Bronchial epithelial cell (primary cell): ENCODE measurements around the gene RORC. TPM values are rescaled to one million over a fixed set of nuclear protein-coding genes. Genes with fewer than 3 reads are reported as not detected.

ENCODE experiments used
- DNase-seq: peaks from one replicate; pipeline ENCODE4 v3.0.0-alpha.2; 2010; ENCODE audit warnings: low read depth
- FAIRE-seq: peaks from 2 replicates; lab custom pipeline; 2011; peaks lifted over from hg19 to GRCh38; lab: Jason Lieb, UNC
- H3K27me3 ChIP-seq: 2 replicates; pipeline ENCODE4 v1.5.1; 2011; ENCODE audit warnings: low read length; ENCODE audit not compliant: control insufficient read depth, insufficient read depth
- H3K36me3 ChIP-seq: 2 replicates; pipeline ENCODE4 v1.5.1; 2011; ENCODE audit warnings: low read length; ENCODE audit not compliant: control insufficient read depth, insufficient read depth
- H3K4me3 ChIP-seq: 2 replicates; pipeline ENCODE4 v1.5.1; 2011; ENCODE audit warnings: mild to moderate bottlenecking, low read depth, low read length, control low read depth
- total RNA-seq: library from RNA; depleted of rRNA; stranded (reverse); fragments of >200 nt; gene quantifications from 2 replicates; pipeline ENCODE4 v1.2.1, GENCODE V29; 2014
- TF ChIP-seq, protein P1 (sequence below): IDR thresholded peaks from 2 replicates; pipeline ENCODE4 v1.5.1; 2011; ENCODE audit warnings: mild to moderate bottlenecking, moderate library complexity, low read length, control low read depth, inconsistent platforms; ENCODE audit not compliant: insufficient read depth, severe bottlenecking

RORC gene
- total RNA-seq, 1 donor from 2014 or later = 0.26 TPM

DNA sequence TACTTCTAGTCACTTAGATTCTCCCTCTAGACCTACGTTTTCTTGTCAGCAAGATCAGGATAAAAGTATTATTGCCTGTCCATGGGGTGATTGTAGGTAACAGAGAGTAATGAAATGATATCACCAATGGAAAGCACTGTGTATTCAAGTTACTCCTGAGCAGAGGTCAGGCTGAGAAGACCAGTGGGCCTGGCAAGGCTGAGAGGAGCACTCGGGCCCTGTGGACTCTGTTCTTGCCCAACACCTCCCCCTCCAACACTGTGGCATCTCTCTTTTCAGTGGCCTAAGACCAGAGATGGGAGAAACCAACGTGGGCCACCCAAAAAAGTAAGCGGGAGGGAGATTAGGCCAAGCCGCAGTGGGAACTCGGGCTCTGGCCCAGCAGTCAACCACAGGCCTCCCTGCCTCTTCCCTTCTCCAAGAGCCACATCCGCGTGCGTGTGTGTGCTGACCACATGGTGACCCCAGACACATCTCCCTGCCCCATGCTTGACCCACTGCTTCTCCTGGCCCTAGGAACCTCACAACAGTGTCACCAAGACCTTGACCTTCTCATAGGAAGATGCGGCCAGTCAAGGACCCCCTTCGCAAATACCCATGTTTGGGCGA is 12.3 kb downstream of the RORC start:
- Histone ChIP-seq H3K27me3 (peaks cover 3% of the 10 kb centered on the region), H3K36me3 (no peaks in the 10 kb centered on the region), H3K4me3 (no peak overlapping the region)
- DNase-seq (no peak), FAIRE-seq (peak; percentile 77)
- TF ChIP-seq, protein P1, sequence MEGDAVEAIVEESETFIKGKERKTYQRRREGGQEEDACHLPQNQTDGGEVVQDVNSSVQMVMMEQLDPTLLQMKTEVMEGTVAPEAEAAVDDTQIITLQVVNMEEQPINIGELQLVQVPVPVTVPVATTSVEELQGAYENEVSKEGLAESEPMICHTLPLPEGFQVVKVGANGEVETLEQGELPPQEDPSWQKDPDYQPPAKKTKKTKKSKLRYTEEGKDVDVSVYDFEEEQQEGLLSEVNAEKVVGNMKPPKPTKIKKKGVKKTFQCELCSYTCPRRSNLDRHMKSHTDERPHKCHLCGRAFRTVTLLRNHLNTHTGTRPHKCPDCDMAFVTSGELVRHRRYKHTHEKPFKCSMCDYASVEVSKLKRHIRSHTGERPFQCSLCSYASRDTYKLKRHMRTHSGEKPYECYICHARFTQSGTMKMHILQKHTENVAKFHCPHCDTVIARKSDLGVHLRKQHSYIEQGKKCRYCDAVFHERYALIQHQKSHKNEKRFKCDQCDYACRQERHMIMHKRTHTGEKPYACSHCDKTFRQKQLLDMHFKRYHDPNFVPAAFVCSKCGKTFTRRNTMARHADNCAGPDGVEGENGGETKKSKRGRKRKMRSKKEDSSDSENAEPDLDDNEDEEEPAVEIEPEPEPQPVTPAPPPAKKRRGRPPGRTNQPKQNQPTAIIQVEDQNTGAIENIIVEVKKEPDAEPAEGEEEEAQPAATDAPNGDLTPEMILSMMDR = no peak

GRCh38 chr1:151817353-151817730 is 14.3 kb downstream of the RORC start:
- TF ChIP-seq, protein P1 = no peak
- Histone ChIP-seq H3K4me3 (no peak overlapping the region), H3K27me3 (peaks cover 3% of the 10 kb centered on the region), H3K36me3 (no peaks in the 10 kb centered on the region)
- FAIRE-seq (no peak), DNase-seq (no peak)

GRCh38 chr1:151816548-151817352 is 14.9 kb downstream of the RORC start:
- H3K27me3 ChIP-seq = peaks cover 3% of the 10 kb centered on the region
- FAIRE-seq (peak; percentile 40), DNase-seq (peak; percentile 47)
- no peak overlapping the region for H3K4me3 ChIP-seq
- no peaks in the 10 kb centered on the region for H3K36me3 ChIP-seq
- TF ChIP-seq, protein P1 = no peak

DNA sequence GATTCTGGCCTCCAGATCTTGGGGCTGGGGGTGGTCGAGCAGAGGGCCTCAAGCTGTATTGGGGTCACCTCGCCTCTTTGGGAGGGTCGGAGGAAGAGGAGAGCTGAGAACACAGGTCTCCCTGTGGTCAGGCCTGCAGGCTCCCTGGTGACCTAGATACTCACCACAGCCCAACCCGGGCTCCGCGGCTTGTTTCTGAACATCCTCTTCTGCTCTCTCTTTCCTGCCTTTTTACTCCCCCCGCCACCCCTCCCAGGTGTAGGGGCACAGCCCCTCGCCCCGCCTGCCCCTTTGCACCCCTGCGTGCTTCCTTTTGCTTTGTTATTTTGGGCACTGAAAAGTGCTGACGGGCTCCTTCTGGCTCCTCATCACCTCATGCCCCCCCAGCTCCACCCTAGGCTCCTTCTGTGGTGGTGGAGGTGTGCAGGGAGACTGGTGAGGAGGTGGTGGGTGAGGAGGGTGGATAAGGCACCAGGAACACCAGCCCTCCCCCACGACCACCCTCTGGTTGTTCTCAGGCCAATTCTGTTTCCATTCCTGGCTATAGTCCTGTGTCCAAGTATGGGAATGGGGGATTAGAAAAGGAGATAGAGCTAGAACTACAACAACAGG is 15.8 kb downstream of the RORC start:
- no peaks in the 10 kb centered on the region for H3K36me3 ChIP-seq
- FAIRE-seq (no peak), DNase-seq (no peak)
- no peak overlapping the region for H3K4me3 ChIP-seq
- TF ChIP-seq, protein P1 = no peak
- peaks cover 3% of the 10 kb centered on the region for H3K27me3 ChIP-seq

DNA sequence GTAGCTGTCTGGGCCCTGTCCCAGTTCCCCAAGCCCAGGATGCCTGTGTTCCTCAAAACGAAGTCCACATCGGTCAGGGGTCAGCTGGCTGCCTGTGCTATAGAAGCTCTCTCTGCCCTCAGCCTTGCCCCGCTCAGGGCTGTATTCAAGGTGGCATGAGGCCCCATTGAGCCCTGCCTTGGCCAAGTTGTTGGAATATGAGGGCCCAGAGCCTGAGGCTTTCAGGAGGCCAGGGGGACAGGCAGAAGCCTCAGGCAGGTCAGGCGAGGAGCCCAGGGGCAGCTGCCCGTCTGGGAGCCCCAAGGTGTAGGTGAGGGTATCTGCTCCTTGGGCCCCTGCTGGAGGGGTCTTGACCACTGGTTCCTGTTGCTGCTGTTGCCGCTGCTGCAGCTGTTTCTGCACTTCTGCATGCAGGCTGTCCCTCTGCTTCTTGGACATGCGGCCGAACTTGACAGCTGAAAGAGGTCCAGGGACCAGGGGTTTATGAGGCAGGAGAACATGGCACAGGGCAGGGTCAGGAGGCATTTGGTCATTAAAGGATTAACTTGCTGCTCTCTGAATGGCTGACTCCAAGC is 16.5 kb downstream of the RORC start:
- FAIRE-seq = no peak
- no peak overlapping the region for H3K4me3 ChIP-seq
- H3K36me3 ChIP-seq = no peaks in the 10 kb centered on the region
- peaks cover 3% of the 10 kb centered on the region for H3K27me3 ChIP-seq
- no peak for DNase-seq
- TF ChIP-seq, protein P1 = no peak
